ENCODE measurements around the gene PBX1. TPM values are rescaled to one million over a fixed set of nuclear protein-coding genes. Genes with fewer than 3 reads are reported as not detected.

Gene PBX1
- total RNA-seq, 6 experiments from 2014 or later = 3.1 to 7.9 (median 6.9) TPM

GRCh38 chr1:164842870-164843269 lies 283.9 kb downstream of the PBX1 start:
- DNase-seq (no peak), ATAC-seq (no peak)
- TF ChIP-seq POLR2A (IDR thresholded peaks at IDR 0.05) (no peak), CTCF (IDR thresholded peaks at IDR 0.05) (no peak)
- Histone ChIP-seq H3K36me3 (no peaks in the 10 kb centered on the region), H3K9me3 (no peaks in the 10 kb centered on the region), H3K27ac (no peak overlapping the region), H3K4me3 (no peak overlapping the region), H3K4me1 (no peaks in the 10 kb centered on the region), H3K27me3 (no peaks in the 10 kb centered on the region)
- intact Hi-C loops (cut with DNase I) = no loop called here
- 51% methylated on average over 10 of the region's 10 CpGs for WGBS (ENCODE audit: insufficient coverage, low coverage, low lambda C conversion rate, missing lambda C conversion rate)

- intact Hi-C loops (cut with DNase I) = no loop called here
- TF ChIP-seq CTCF (IDR thresholded peaks at IDR 0.05) (no peak), POLR2A (IDR thresholded peaks at IDR 0.05) (no peak)
- no peak for ATAC-seq
- Histone ChIP-seq H3K27ac (no peak overlapping the region), H3K36me3 (no peaks in the 10 kb centered on the region), H3K27me3 (no peaks in the 10 kb centered on the region), H3K4me3 (no peak overlapping the region), H3K4me1 (no peaks in the 10 kb centered on the region), H3K9me3 (no peaks in the 10 kb centered on the region)
- no peak for DNase-seq
- 70% methylated on average over 3 of the region's 3 CpGs for WGBS (ENCODE audit: insufficient coverage, low coverage, low lambda C conversion rate, missing lambda C conversion rate)
Measured at GRCh38 chr1:164843743-164844500, 284.9 kb downstream of the PBX1 start.

- WGBS (ENCODE audit: insufficient coverage, low coverage, low lambda C conversion rate, missing lambda C conversion rate) = 70% methylated on average over 12 of the region's 13 CpGs
- H3K27me3 ChIP-seq = no peaks in the 10 kb centered on the region
- H3K36me3 ChIP-seq = no peaks in the 10 kb centered on the region
- no peak for ATAC-seq
- H3K4me3 ChIP-seq = no peak overlapping the region
- intact Hi-C loops (cut with DNase I) = no loop called here
- DNase-seq = no peak
- H3K9me3 ChIP-seq = no peaks in the 10 kb centered on the region
- H3K27ac ChIP-seq = no peak overlapping the region
- H3K4me1 ChIP-seq = no peaks in the 10 kb centered on the region
- TF ChIP-seq POLR2A (IDR thresholded peaks at IDR 0.05) = no peak
- no peak for TF ChIP-seq CTCF (IDR thresholded peaks at IDR 0.05)
Measured at GRCh38 chr1:164846731-164847691, 288.0 kb downstream of the PBX1 start.

- TF ChIP-seq CTCF (IDR thresholded peaks at IDR 0.05) = no peak
- no peak for TF ChIP-seq POLR2A (IDR thresholded peaks at IDR 0.05)
- H3K27ac ChIP-seq = no peak overlapping the region
- no peak for DNase-seq
- H3K27me3 ChIP-seq = no peaks in the 10 kb centered on the region
- H3K4me1 ChIP-seq = no peaks in the 10 kb centered on the region
- no peak for ATAC-seq
- WGBS (ENCODE audit: insufficient coverage, low coverage, low lambda C conversion rate, missing lambda C conversion rate) = 73% methylated on average over 2 of the region's 2 CpGs
- H3K4me3 ChIP-seq = no peak overlapping the region
- intact Hi-C loops (cut with DNase I) = no loop called here
- no peaks in the 10 kb centered on the region for H3K9me3 ChIP-seq
- H3K36me3 ChIP-seq = no peaks in the 10 kb centered on the region
Measured at GRCh38 chr1:164853146-164853545, 294.2 kb downstream of the PBX1 start.

All from right lobe of liver (tissue), 6 donors.